Type B pancreatic cell (in vitro differentiated cells): ENCODE measurements around the gene KSR1. TPM values are rescaled to one million over a fixed set of nuclear protein-coding genes. Genes with fewer than 3 reads are reported as not detected.
"Not testable (repeated sequence)": the region's sequence is repeated elsewhere in the genome, so short reads cannot be mapped to it uniquely, and the experiment has no call there.

Experiments used
- DNase-seq: peaks from one replicate; pipeline ENCODE4 v3.0.0; 2021; ENCODE audit warnings: mixed read lengths; ENCODE audit not compliant: unreplicated experiment; ENCODE audit errors: extremely low spot score
- H3K27ac Mint-ChIP-seq: 2 replicates; pipeline ENCODE4 v1.8.0; 2021; ENCODE audit warnings: mild to moderate bottlenecking, mixed read lengths
- H3K27me3 Mint-ChIP-seq: 2 replicates; pipeline ENCODE4 v1.8.0; 2021; ENCODE audit warnings: mixed read lengths
- H3K36me3 Mint-ChIP-seq: 2 replicates; pipeline ENCODE4 v1.8.0; 2021; ENCODE audit warnings: mixed read lengths
- H3K4me1 Mint-ChIP-seq: one replicate; pipeline ENCODE4 v1.8.0; 2021; ENCODE audit warnings: mixed read lengths; ENCODE audit not compliant: unreplicated experiment
- H3K4me3 Mint-ChIP-seq: 2 replicates; pipeline ENCODE4 v1.8.0; 2021; ENCODE audit warnings: mild to moderate bottlenecking, mixed read lengths
- H3K9me3 Mint-ChIP-seq: 2 replicates; pipeline ENCODE4 v1.8.0; 2021; ENCODE audit warnings: mixed read lengths
- long read RNA-seq: library from polyadenylated mRNA; unstranded; transcript quantifications from one replicate; pipeline ENCODE4 v2.0.0, GENCODE V29; 2020
- total RNA-seq: library from RNA; stranded (reverse); gene quantifications from 2 replicates; pipeline ENCODE4 v1.2.1, GENCODE V29; 2021; ENCODE audit warnings: low replicate concordance
- TF ChIP-seq, protein P1 (sequence below): fragments of 200-600 bp; sonication (generic); conservative IDR thresholded peaks from 2 replicates; pipeline ENCODE4 v1.5.0; 2021; ENCODE audit warnings: antibody characterized with exemption, mild to moderate bottlenecking

KSR1 gene
- total RNA-seq = 57.8 and 74.0 TPM in 2 replicates
- long read RNA-seq, partial matches to known transcripts = 0 of 2 reads
- long read RNA-seq, other reads (novel, unspliced or antisense) = 2 of 2 reads

GRCh38 chr17:27455914-27456680 lies at the start of gene KSR1:
TSS of gene KSR1 (plus strand) at chr17:27456448. CDS start at chr17:27456644, 196 bp downstream.
- peak; percentile 90 for DNase-seq

DNA sequence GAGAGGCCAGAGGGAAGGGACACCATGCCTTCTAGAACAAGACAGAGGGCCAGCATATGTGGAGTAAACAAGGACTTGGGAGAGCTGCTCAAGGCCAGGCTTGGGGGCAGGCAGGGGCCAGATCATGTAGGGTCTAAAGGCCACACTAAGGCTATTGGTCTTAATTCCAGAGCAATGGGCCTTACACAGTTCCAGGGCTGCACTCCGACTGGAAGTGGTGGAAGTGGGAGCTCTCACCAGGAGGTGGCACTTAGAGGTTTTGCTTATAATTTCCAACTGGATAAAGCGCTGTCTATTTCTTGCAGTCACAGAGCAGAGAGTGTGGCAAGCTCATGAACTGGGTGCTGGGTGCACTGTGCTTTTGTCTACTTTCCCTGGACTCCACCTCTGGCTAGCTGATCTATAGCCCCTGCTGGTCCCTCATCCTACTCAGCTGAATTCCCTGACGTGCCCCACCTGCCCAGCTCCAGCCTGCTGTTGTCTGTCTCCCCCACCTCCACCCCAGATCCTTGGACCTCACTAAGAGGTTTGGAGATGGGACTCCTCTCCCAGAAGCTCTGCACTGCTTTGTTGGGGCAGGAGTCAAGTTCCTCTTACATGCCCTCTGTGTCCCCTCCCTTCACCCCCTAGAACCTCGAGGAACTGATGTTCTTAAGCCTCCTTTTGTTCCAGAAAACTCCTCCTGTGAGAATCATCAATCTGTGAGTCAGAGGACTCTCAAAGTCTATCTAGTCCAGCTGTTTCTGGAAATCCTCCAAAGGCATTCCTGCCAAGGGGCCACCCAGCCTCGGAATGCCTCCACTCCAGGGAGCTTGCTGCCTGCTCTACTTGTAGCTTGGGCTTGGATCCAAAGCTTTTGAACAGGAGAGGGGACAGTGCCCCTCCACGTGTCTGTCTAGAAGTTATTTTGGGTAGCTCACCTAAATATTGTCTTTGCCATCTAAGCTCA lies 48.1 kb upstream of the KSR1 start:
- no peak overlapping the region for H3K27ac Mint-ChIP-seq
- DNase-seq = peak; percentile 47
- TF ChIP-seq, protein P1, sequence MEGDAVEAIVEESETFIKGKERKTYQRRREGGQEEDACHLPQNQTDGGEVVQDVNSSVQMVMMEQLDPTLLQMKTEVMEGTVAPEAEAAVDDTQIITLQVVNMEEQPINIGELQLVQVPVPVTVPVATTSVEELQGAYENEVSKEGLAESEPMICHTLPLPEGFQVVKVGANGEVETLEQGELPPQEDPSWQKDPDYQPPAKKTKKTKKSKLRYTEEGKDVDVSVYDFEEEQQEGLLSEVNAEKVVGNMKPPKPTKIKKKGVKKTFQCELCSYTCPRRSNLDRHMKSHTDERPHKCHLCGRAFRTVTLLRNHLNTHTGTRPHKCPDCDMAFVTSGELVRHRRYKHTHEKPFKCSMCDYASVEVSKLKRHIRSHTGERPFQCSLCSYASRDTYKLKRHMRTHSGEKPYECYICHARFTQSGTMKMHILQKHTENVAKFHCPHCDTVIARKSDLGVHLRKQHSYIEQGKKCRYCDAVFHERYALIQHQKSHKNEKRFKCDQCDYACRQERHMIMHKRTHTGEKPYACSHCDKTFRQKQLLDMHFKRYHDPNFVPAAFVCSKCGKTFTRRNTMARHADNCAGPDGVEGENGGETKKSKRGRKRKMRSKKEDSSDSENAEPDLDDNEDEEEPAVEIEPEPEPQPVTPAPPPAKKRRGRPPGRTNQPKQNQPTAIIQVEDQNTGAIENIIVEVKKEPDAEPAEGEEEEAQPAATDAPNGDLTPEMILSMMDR = no peak
- no peaks in the 10 kb centered on the region for H3K9me3 Mint-ChIP-seq
- no peaks in the 10 kb centered on the region for H3K36me3 Mint-ChIP-seq
- peaks cover 7% of the 10 kb centered on the region for H3K4me1 Mint-ChIP-seq
- H3K27me3 Mint-ChIP-seq = peaks cover 8% of the 10 kb centered on the region
- no peak overlapping the region for H3K4me3 Mint-ChIP-seq

More at GRCh38 chr17:27455914-27456680, at the start of gene KSR1:
- no peaks in the 10 kb centered on the region for H3K9me3 Mint-ChIP-seq
- no peaks in the 10 kb centered on the region for H3K36me3 Mint-ChIP-seq
- TF ChIP-seq, protein P1 = peak; percentile 72
- H3K27me3 Mint-ChIP-seq = peaks cover 14% of the 10 kb centered on the region
- peak within 1 kb of the TSS; percentile 91 for H3K4me3 Mint-ChIP-seq
- H3K27ac Mint-ChIP-seq = peak within 1 kb of the TSS; percentile 89
- peaks cover 25% of the 10 kb centered on the region for H3K4me1 Mint-ChIP-seq

DNA sequence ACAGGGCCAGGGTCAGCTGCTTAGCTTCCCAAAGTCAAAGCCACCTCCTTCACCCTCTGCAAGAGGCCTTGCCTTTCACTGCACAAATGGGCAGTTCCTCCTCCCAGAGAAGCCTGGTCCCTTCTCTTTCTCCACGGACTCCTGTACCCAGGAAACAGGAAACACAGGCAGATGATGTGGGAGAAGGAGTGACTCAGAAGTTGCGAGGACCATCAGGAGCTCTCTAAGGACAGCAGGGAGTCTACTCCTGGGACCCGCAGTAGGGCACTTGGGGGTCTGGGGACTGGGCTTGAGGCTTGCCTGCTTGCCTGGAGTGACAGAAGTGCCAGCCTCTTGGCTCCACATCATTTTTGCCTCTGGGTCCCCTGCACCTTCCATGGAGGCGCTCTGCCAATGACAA lies 47.4 kb upstream of the KSR1 start:
- DNase-seq = peak; percentile 39
- Mint-ChIP-seq H3K4me1 (peaks cover 7% of the 10 kb centered on the region), H3K27me3 (peaks cover 8% of the 10 kb centered on the region), H3K9me3 (no peaks in the 10 kb centered on the region), H3K4me3 (no peak overlapping the region), H3K27ac (no peak overlapping the region), H3K36me3 (no peaks in the 10 kb centered on the region)
- TF ChIP-seq, protein P1 = no peak

GRCh38 chr17:27412158-27412557 lies 44.1 kb upstream of the KSR1 start:
- not testable (repeated sequence) for H3K9me3 Mint-ChIP-seq

GRCh38 chr17:27413315-27413714 lies 42.9 kb upstream of the KSR1 start:
- no peak for DNase-seq
- no peak overlapping the region for H3K4me3 Mint-ChIP-seq
- H3K27me3 Mint-ChIP-seq = peaks cover 8% of the 10 kb centered on the region
- no peak overlapping the region for H3K27ac Mint-ChIP-seq
- H3K9me3 Mint-ChIP-seq = no peaks in the 10 kb centered on the region
- no peaks in the 10 kb centered on the region for H3K36me3 Mint-ChIP-seq
- TF ChIP-seq, protein P1 = no peak
- peaks cover 6% of the 10 kb centered on the region for H3K4me1 Mint-ChIP-seq

More at GRCh38 chr17:27412158-27412557, 44.1 kb upstream of the KSR1 start:
- not testable (repeated sequence) for H3K4me3 Mint-ChIP-seq, DNase-seq, H3K36me3 Mint-ChIP-seq, H3K4me1 Mint-ChIP-seq, H3K27ac Mint-ChIP-seq
- peaks cover 11% of the 10 kb centered on the region for H3K27me3 Mint-ChIP-seq
